Measurements from ENCODE around the gene INPP4A.

DNA sequence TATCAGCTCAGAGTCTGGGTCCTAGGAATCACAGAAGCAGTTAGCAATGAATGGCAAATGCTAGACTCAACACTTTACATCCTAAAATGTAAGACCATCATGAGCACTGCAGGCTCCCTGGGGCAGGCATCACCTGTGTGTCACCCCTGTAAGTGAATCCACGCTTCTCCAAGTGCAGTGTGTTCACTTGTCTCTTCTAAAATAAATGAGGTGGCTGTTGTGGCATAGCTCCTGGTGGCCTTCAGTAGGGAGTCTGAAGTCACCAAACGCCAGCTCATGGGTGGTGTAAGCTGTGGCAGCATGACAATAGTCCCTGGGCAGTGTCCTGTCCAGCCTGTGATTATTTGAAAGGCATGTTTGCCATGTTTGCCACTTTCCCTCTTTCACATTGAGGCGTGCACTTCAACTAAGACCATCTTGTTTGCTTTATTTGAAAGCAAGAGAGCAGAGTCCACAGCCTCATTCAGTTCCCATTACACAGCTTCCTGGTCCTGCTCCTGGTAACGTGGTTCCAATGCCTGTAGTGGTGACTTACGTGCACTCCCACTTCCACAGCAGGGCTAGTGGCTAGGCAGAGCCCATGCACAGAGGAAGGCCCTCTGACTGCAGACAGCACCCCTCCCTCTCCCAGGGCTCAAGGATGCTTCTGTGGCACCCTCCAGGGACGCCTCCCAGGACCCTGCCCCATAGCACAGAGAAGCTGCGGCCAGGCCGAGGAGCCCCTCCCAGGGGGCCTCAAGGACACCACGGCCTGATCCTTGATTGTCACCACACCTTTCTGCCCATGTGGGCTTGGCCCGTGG, 139.4 kb downstream of the INPP4A start:
- TF ChIP-seq POLR2AphosphoS5 (IDR thresholded peaks at IDR 0.05) (peak in 1 of 3 donors; percentile 25), POLR2A (IDR thresholded peaks at IDR 0.05) (no peak), EP300 (IDR thresholded peaks at IDR 0.05) (no peak)
- TF ChIP-seq, protein P1, sequence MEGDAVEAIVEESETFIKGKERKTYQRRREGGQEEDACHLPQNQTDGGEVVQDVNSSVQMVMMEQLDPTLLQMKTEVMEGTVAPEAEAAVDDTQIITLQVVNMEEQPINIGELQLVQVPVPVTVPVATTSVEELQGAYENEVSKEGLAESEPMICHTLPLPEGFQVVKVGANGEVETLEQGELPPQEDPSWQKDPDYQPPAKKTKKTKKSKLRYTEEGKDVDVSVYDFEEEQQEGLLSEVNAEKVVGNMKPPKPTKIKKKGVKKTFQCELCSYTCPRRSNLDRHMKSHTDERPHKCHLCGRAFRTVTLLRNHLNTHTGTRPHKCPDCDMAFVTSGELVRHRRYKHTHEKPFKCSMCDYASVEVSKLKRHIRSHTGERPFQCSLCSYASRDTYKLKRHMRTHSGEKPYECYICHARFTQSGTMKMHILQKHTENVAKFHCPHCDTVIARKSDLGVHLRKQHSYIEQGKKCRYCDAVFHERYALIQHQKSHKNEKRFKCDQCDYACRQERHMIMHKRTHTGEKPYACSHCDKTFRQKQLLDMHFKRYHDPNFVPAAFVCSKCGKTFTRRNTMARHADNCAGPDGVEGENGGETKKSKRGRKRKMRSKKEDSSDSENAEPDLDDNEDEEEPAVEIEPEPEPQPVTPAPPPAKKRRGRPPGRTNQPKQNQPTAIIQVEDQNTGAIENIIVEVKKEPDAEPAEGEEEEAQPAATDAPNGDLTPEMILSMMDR (IDR thresholded peaks at IDR 0.05) = no peak
